PC-3 (cell line): ENCODE results near the gene INPP5D. TPM values are rescaled to one million over a fixed set of nuclear protein-coding genes. Genes with fewer than 3 reads are reported as not detected.

ENCODE experiments used
- ATAC-seq: fragments of 200-7000 bp; cut with Tn5 transposase; 2 replicates; pipeline ENCODE4 v1.9.1; 2020; ENCODE audit warnings: mild to moderate bottlenecking, moderate library complexity
- BruUV-seq: library from RNA; stranded (reverse); fragments of 400-500 nt; replicated peaks from 2 replicates; lab custom pipeline; 2021; lab: Mats Ljungman, UMichigan
- CTCF ChIA-PET: fragments of 300-600 bp; sonication (Branson Sonifier 250); formaldehyde crosslinking; loops from one replicate; lab custom pipeline; 2022; ENCODE audit warnings: antibody characterized with exemption; lab: Charles Lee
- POLR2A ChIA-PET: fragments of 300-600 bp; sonication (Branson Sonifier 250); formaldehyde crosslinking; loops from one replicate; lab custom pipeline; 2022; ENCODE audit warnings: antibody characterized with exemption; ENCODE audit not compliant: unreplicated experiment; lab: Charles Lee
- DNase-seq: peaks from one replicate; pipeline ENCODE4 v3.0.0-alpha.2; 2015
- H2AFZ ChIP-seq: fragments of 300-600 bp; sonication (generic); 2 replicates; pipeline ENCODE4 v1.6.0; 2016; ENCODE audit warnings: antibody characterized with exemption, low read length
- H3F3A ChIP-seq: fragments of 300-600 bp; sonication (generic); one replicate; pipeline ENCODE4 v1.6.0; 2017; ENCODE audit warnings: antibody characterized with exemption, low read length, control low read depth, mild to moderate bottlenecking; ENCODE audit not compliant: unreplicated experiment
- H3K27ac ChIP-seq: fragments of 300-600 bp; sonication (generic); 2 replicates; pipeline ENCODE4 v1.5.1; 2016; ENCODE audit warnings: mild to moderate bottlenecking, low read length
- H3K27me3 ChIP-seq: fragments of 300-600 bp; sonication (generic); 2 replicates; pipeline ENCODE4 v1.6.1; 2016; ENCODE audit warnings: low read length, mixed read lengths
- H3K36me3 ChIP-seq: fragments of 300-600 bp; sonication (generic); 2 replicates; pipeline ENCODE4 v1.6.1; 2016; ENCODE audit warnings: low read depth, mixed run types, low read length, mixed read lengths
- H3K4me1 ChIP-seq: fragments of 300-600 bp; sonication (generic); 2 replicates; pipeline ENCODE4 v1.5.1; 2016; ENCODE audit warnings: low read length; ENCODE audit not compliant: insufficient read depth
- H3K4me2 ChIP-seq: fragments of 300-600 bp; sonication (generic); 2 replicates; pipeline ENCODE4 v1.6.0; 2016; ENCODE audit warnings: low read length
- H3K4me3 ChIP-seq: fragments of 300-600 bp; sonication (generic); 2 replicates; pipeline ENCODE4 v1.5.1; 2016; ENCODE audit warnings: mild to moderate bottlenecking, low read length, mixed read lengths
- H3K79me2 ChIP-seq: fragments of 300-600 bp; sonication (generic); 2 replicates; pipeline ENCODE4 v1.6.1; 2017; ENCODE audit warnings: low read length, mixed read lengths
- H3K9ac ChIP-seq: fragments of 300-600 bp; sonication (generic); 2 replicates; pipeline ENCODE4 v1.6.0; 2016; ENCODE audit warnings: mild to moderate bottlenecking, low read length
- H3K9me2 ChIP-seq: fragments of 300-600 bp; sonication (generic); replicated peaks from 2 replicates; pipeline ENCODE4 v1.6.1; 2016; ENCODE audit warnings: mixed run types, low read length, mixed read lengths
- H3K9me3 ChIP-seq: fragments of 300-600 bp; sonication (generic); 2 replicates; pipeline ENCODE4 v1.6.1; 2016; ENCODE audit warnings: low read length, mixed read lengths
- H4K20me1 ChIP-seq: fragments of 300-600 bp; sonication (generic); 2 replicates; pipeline ENCODE4 v1.6.1; 2016; ENCODE audit warnings: low read length, mixed read lengths
- EZH2 ChIP-seq: fragments of 300-600 bp; sonication (generic); IDR thresholded peaks from one replicate; pipeline ENCODE4 v1.6.1; 2017; ENCODE audit warnings: antibody characterized with exemption, mild to moderate bottlenecking, low read length; ENCODE audit not compliant: unreplicated experiment
- EZH2phosphoT487 ChIP-seq: fragments of 300-600 bp; sonication (generic); IDR thresholded peaks from 2 replicates; pipeline ENCODE4 v1.6.1; 2018; ENCODE audit warnings: mild to moderate bottlenecking, antibody characterized with exemption, low read length, borderline replicate concordance
- intact Hi-C: fragments of 100-400 bp; cut with micrococcal nuclease; formaldehyde crosslinking; loops from 2 replicates; pipeline ENCODE4 v1.9.0; 2023
- total RNA-seq: library from RNA; depleted of rRNA; stranded (reverse); fragments of >200 nt; gene quantifications from 2 replicates; pipeline ENCODE4 v1.2.3, GENCODE V29; 2014
- TF ChIP-seq, protein P1 (sequence below): fragments of 300-600 bp; sonication (generic); conservative IDR thresholded peaks from 2 replicates; pipeline ENCODE4 v1.5.1; 2017; ENCODE audit warnings: antibody characterized with exemption, low read depth, mild to moderate bottlenecking, low read length

The INPP5D gene
- total RNA-seq, 1 experiment from 2014 or later, result 0.26 TPM

DNA sequence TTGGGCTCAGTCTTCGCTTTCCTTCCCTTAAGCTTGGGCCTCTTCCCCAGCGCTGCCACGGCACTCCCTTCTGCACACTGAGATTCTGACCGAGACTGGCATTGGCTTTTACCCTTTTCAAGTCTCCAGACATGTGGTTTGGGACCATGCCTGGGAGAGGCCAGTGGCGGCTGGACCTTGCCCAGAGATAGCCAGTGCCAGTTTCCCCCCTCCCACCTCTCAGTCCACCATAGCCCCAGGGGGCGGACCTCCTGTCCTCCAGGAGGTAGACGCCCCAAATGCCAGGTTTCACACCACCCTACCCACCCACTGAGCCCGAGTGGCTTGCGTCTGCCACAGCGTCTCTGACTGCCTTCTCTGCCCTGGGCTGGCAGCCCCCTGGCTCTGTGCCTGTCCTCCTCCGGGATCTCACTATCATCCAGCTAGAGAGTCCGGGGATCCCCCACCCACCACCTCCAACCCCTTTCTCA is 47.7 kb downstream of the INPP5D start:
- BruUV-seq, result no TSS peak
- no peak overlapping the region for H3K4me2 ChIP-seq
- no peaks in the 10 kb centered on the region for H3K9me3 ChIP-seq
- intact Hi-C loops, result no loop called here
- DNase-seq, result no peak
- H3K9me2 ChIP-seq, result no peaks in the 10 kb centered on the region
- H3K27me3 ChIP-seq, result no peaks in the 10 kb centered on the region
- no peak overlapping the region for H3K9ac ChIP-seq
- no peaks in the 10 kb centered on the region for H3K79me2 ChIP-seq
- H3K27ac ChIP-seq, result no peak overlapping the region
- no peak for ATAC-seq
- H3K36me3 ChIP-seq, result no peaks in the 10 kb centered on the region
- TF ChIP-seq EZH2, result no peak
- no peak for TF ChIP-seq EZH2phosphoT487
- TF ChIP-seq, protein P1, sequence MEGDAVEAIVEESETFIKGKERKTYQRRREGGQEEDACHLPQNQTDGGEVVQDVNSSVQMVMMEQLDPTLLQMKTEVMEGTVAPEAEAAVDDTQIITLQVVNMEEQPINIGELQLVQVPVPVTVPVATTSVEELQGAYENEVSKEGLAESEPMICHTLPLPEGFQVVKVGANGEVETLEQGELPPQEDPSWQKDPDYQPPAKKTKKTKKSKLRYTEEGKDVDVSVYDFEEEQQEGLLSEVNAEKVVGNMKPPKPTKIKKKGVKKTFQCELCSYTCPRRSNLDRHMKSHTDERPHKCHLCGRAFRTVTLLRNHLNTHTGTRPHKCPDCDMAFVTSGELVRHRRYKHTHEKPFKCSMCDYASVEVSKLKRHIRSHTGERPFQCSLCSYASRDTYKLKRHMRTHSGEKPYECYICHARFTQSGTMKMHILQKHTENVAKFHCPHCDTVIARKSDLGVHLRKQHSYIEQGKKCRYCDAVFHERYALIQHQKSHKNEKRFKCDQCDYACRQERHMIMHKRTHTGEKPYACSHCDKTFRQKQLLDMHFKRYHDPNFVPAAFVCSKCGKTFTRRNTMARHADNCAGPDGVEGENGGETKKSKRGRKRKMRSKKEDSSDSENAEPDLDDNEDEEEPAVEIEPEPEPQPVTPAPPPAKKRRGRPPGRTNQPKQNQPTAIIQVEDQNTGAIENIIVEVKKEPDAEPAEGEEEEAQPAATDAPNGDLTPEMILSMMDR, result no peak
- H3F3A ChIP-seq, result no peaks in the 10 kb centered on the region
- CTCF ChIA-PET, result no interaction called here
- H4K20me1 ChIP-seq, result no peaks in the 10 kb centered on the region
- no peak overlapping the region for H3K4me3 ChIP-seq
- no peaks in the 10 kb centered on the region for H3K4me1 ChIP-seq
- H2AFZ ChIP-seq, result no peak overlapping the region
- POLR2A ChIA-PET, result no interaction called here

DNA sequence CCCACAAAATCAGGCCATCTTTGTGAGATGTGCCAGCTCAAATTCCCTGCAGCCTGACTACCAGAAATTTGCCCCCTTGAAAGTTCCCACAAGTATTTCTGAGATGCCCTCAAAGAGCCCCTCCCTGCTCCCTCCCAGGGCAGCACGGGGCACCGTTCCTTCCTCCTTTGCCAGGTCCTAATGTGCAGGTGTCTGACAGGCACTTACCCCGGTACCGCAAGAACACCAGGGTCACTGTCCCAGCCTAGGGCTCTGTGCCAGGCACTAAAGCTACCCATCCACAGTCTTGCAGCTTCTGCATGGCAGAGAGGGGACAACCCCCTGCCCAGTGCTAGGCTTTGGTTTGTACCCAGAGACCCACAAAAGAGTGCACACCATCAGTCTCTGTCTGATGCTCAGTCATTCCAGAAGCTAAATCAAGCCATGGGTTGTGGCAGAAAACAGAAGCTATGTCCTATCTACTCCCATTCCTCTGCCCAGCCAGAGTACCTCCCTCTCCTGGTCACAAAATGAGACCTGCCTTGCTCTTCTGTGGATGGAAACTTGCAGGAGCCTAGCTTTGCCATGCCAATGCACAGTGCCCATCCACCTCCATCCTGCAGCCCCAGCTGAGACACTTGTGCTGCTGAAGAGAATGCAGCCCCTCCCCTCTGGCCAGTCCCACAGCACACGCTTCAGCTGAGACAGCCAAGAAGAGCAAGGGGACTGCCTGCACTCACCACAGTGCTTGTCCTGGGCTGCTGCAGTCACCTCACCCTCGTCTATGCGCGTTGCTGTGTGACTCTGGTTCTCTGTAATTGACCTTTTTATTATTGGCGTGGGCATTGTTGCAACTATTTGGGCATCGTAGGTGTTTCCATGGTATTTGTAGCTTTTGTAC is 48.7 kb downstream of the INPP5D start:
- Histone ChIP-seq H4K20me1 (no peaks in the 10 kb centered on the region), H3K9me3 (no peaks in the 10 kb centered on the region), H3K9ac (no peak overlapping the region), H3K27ac (no peak overlapping the region), H3K4me2 (no peak overlapping the region), H3F3A (no peaks in the 10 kb centered on the region), H3K4me3 (no peak overlapping the region), H3K4me1 (no peaks in the 10 kb centered on the region), H3K36me3 (no peaks in the 10 kb centered on the region), H3K79me2 (no peaks in the 10 kb centered on the region), H3K27me3 (no peaks in the 10 kb centered on the region), H2AFZ (no peak overlapping the region), H3K9me2 (no peaks in the 10 kb centered on the region)
- CTCF ChIA-PET, result no interaction called here
- TF ChIP-seq, protein P1, result no peak
- no peak for TF ChIP-seq EZH2phosphoT487
- TF ChIP-seq EZH2, result no peak
- intact Hi-C loops, result no loop called here
- POLR2A ChIA-PET, result no interaction called here
- no peak for DNase-seq
- ATAC-seq, result no peak
- BruUV-seq, result no TSS peak

DNA sequence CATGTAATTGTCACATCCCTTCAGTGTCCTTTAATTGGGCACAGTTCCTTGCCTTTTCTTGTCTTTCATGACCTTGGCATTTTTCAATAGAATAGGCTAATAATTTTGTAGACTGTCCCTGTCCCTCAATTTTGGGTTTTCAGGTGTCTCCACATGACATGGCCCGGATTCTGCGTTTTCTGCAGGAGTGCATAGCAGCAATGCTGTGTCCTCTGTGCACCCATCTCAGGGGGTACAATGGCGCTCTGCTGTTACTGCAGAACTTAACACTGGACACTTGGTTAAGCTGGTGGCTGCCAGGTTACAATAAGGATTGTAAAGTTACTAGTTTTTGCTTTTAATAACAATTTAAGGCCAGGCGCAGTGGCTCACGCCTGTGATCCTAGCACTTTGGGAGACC is 51.3 kb downstream of the INPP5D start:
- POLR2A ChIA-PET, result interaction anchor here (0.5 kb wide), 1 partner anchor 156 kb away, joined by 3 read pairs; no protein-coding TSS in a partner anchor
- Histone ChIP-seq H3F3A (no peaks in the 10 kb centered on the region), H3K27ac (no peak overlapping the region), H3K4me2 (no peak overlapping the region), H3K79me2 (no peaks in the 10 kb centered on the region), H2AFZ (no peak overlapping the region), H4K20me1 (no peaks in the 10 kb centered on the region), H3K9me2 (no peaks in the 10 kb centered on the region), H3K9ac (no peak overlapping the region), H3K27me3 (no peaks in the 10 kb centered on the region), H3K9me3 (no peaks in the 10 kb centered on the region), H3K4me1 (no peaks in the 10 kb centered on the region), H3K36me3 (no peaks in the 10 kb centered on the region), H3K4me3 (no peak overlapping the region)
- TF ChIP-seq, protein P1, result no peak
- TF ChIP-seq EZH2 (no peak), EZH2phosphoT487 (no peak)
- intact Hi-C loops, result no loop called here
- no peak for ATAC-seq
- no peak for DNase-seq
- no TSS peak for BruUV-seq
- CTCF ChIA-PET, result no interaction called here
